Non-pigmented ciliary epithelial cell (primary cell): ENCODE results near the gene SMOC1.
A peak's percentile ranks its signal among the peaks of the same experiment; 100 is the strongest.

Experiments
- DNase-seq: peaks from one replicate; pipeline ENCODE4 v3.0.0-alpha.2; 2010; ENCODE audit warnings: low read depth

The SMOC1 gene

GRCh38 chr14:70045310-70045709, 166.1 kb downstream of the SMOC1 start:
- no peak for DNase-seq

GRCh38 chr14:70045844-70046535, 166.8 kb downstream of the SMOC1 start:
- DNase-seq: peak; percentile 14

DNA sequence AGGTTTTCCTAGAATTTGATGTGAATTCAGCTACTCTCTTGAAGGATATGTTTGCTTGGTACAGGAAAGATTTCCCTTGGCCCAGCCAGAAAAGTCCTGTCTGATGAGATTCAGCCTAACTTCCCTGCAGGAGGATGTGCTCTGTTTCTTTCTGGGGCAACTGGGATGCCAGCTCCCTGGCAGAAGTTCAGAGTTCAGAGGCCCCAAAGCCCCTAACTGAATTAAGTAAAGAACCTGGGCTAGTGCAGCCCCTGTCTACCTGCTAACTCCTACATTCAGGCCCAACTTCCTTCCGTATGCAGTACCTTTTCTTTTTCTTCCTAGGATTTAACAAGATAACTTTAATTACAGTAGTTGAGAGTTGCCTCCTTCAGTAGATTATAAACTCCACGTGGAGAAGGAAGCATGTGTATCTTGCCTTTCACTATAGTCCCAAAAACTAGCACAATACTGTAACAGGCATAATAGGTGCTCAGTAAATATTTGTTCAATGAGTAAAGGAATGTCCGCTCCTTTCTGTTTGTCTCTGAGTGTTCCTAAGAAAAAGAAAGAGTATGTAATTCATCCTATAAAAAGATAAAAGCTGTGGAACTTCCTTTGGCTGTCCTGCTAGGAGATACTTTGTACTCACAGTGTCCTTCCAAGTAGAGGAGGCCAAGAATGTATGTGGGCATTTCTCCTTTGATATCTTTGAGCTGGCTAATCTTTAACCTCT, 168.5 kb downstream of the SMOC1 start:
- DNase-seq: no peak

GRCh38 chr14:70048313-70048654, 169.1 kb downstream of the SMOC1 start:
- DNase-seq: no peak

- no peak for DNase-seq
Observed at GRCh38 chr14:70049605-70050004, 170.4 kb downstream of the SMOC1 start.

GRCh38 chr14:70050136-70050535, 170.9 kb downstream of the SMOC1 start:
- no peak for DNase-seq

DNA sequence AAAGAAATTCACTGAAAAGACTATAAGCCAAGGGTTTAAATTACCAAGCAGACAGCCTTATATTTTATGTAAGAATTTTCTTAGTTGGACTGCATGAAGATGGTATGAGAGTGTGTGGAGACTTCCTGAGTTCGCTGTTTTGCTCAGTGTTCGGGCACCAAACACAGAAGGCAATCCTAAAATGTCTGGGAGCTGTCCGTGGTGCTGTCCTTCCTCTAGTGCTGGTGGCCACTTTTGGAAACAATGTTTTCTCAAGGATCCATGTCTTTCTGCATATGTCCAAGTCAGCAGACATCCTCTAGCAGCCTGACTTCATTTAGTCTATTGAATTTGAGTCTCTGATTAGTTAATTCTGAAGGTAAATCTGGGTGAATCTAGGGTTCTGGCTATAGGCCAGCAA, 173.8 kb downstream of the SMOC1 start:
- no peak for DNase-seq

DNA sequence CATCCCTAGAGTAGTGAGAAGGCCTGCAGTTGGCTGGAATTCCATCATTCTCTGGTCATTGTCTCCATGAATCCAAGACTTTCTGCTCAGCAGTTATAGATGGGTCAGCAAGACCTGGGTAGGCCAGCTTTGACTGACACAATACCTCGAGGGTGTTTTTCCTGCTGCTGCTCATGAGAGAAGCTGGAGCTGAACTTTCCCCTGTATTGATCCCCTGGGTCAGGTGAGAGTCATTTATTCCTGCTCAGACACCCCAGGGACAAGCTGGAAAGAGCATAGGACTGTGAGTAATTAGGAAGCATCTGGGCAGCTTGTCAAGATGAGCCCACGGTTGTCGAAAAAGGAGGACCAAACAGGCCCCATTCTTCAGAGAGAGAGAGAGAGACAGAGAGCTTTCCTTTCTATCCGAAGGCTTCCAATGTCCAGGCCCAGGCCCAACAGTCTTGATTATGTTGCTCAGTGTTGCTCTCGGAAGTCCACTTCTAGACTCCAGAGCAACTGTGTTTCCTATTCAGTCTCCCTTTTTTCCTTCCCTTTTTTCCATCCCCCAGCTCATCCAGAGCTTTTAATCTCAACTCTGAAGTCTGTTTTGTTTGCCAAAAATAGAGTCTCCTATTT, 178.4 kb downstream of the SMOC1 start:
- DNase-seq: no peak

- no peak for DNase-seq
Observed at GRCh38 chr14:70059545-70059944, 180.3 kb downstream of the SMOC1 start.

DNA sequence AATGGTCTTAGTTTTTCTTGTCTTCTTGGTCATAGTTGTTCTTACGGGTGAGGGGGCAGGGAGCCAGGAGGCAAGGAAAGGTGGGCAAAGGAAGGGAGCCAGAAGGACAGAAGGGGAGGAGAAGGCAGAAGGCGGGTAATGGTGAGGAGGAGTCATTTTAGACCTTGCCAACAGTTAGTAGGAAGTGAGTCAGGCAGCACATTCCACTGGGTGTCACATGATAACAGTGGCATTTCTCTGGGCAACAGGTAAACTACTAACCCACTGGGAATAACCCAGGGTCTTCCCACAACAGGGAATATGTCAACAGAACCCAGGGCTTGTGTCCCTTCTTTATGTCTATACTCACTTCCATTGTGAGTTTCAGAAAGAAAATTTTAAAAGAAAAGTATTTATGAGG, 181.9 kb downstream of the SMOC1 start:
- no peak for DNase-seq

- DNase-seq: no peak
Observed at GRCh38 chr14:70064136-70064865, 185.1 kb downstream of the SMOC1 start.

DNA sequence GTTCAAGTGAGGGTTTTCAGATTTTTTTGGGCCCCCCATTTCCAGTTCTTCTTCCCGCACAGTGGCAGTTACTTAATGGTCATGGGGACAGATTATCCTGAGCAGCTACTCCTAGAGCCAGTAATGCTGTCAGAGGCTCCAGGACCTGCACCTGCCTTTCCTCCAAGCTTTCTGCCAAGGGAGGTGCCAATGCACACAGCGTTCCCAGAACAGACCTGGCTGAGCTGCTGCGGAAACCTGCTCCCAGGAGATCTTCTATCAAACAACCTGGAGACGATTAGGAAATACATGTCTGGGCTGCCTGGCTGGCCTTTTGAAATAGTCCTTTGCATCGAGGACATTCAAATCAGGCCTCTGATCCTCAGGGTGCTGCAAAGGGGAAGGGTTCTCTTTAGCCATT, 188.6 kb downstream of the SMOC1 start:
- DNase-seq: no peak

DNA sequence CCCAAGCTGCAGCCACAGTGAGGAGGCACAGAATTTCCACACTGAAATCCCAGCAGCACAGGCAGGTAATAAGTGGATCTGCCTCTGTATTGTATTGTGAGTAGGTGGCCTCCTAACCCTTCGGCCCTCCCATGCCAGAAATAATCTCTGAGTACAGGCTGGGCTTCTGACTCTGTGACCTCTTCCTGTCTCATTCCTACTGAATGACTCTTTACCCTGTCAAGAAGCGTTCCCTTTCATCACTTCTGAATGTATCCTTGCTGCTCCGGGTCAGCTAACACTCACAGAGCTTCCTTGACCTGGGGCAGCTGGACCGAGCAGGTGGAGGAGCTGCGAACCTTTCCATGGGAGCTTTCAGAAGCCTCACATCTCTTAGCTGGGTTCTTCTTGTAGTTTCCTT, 190.0 kb downstream of the SMOC1 start:
- no peak for DNase-seq

GRCh38 chr14:70073924-70074566, 194.8 kb downstream of the SMOC1 start:
- no peak for DNase-seq

DNA sequence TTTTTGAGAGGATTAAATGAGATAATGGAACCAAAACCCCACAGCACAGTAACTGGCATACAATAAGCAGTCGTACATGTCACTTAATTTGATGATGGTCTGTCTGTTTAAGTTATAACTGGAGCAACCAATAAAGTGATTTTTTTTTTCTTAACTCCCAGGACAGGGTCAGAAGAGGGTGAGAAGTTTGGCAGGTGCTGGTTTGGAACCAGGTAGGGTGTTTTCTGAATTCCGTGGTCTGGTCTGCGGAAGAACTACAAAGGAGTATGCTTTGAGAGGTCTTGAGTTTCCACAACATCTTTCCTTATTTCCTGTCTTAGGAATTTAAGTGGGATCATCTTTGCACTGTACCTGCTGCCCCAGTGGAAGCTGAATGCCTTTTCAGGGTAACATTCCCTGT, 197.8 kb downstream of the SMOC1 start:
- no peak for DNase-seq

GRCh38 chr14:70077720-70078119, 198.5 kb downstream of the SMOC1 start:
- DNase-seq: no peak

DNA sequence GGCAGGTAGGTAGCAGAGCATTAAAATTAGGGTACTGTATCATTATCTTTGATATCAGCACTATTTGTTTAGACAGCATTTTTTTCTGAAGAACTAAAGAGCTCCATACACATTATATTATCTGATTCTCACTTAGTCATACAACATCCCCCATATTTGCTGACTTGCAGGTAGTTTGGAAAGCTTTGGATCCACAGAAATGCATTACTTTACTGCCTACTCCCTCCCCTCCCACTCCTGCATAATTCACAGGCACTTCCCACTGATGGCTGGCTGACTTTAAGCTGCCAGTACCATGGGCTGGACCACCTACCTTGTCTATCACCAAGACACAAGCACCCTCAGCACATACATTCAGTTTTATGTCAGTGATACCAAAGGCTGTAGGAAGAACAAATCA, 199.1 kb downstream of the SMOC1 start:
- no peak for DNase-seq

DNA sequence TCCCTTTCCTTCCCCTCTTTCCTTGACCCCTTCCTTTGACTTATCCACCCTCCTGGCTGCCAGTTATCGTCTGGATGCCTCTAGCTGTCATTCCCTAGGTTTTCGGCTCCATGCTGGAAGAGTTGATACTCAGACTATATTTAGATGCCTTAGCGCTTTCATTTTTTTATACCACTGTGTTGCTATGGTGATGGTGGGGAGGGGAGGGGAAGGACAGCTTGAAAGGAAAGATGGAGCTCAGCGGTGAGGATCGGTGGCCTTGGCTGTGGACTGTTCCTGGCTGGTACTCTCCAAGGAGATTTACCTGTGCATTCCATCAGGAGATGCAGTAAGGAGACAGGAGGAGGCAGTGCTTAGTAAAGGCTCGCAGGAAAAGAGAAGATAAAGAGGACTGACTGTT, 200.9 kb downstream of the SMOC1 start:
- no peak for DNase-seq
